NCI-H2227 (cell line): ENCODE results near the gene CTXN1.
"Not testable (repeated sequence)": the region's sequence is repeated elsewhere in the genome, so short reads cannot be mapped to it uniquely, and the experiment has no call there.

Experiments used
- DNase-seq: peaks from one replicate; lab custom pipeline; 2025; ENCODE audit not compliant: unreplicated experiment; lab: John Stamatoyannopoulos, UW

The CTXN1 gene

DNA sequence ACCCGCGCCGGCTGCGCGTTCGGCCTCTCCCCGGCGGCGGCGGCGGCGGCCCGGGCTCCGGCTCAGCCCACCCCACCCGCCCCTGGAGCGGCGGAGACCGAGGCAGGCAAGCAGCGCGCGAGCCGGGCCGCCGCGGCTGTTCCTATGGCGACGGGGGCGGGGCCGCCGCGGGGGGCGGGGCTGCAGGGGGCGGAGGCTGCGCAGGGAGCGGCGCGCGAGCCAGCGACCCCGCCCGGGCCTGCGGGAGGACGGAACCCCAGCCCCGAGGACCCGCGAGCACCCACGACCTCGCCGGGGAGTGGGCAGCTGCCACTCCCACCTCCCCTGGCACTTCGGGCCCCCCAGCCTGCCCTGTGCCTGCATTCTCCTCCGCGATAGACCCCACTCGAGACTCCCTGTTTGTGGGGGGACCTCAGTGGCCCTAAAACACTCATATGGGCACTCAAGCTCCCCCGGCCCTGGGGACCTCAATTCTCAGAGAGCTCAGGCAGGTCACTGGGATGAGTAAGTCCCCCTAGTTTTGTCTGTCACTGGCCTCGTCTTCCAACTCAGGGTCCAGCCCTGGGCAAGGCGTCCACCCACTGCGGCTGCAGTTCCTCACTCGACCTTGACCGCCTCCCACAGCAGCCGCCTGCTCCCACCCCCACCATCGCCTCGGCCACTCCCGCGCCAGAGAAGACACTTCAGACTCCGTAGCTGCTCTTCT is at the start of gene CTXN1:
Gene CTXN1 (minus strand): TSS at position 115 of the 706 bp plus-strand sequence. CDS start 597 bp downstream, outside the sequence.
- DNase-seq: peak; percentile 75

DNA sequence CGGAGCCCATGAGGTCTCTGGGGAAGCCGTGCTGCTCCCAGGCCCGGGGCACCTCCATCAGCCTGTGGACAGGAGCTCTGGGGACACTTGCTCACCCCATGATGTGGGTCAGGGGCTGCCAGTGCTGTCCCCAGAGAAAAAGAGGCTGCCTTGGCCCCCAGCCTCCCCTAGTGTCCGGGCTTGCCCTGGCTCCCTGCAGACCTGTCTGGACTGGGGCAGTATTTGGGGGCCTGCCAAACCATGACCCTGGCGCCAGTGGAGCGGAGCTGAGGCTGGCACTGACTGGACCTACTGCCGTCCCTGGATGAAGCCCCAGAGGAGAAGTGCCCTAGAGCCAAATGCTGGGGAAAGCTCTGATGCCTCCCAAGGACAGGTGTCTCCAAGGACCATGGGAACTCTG is 49.1 kb upstream of the CTXN1 start:
- no peak for DNase-seq

DNA sequence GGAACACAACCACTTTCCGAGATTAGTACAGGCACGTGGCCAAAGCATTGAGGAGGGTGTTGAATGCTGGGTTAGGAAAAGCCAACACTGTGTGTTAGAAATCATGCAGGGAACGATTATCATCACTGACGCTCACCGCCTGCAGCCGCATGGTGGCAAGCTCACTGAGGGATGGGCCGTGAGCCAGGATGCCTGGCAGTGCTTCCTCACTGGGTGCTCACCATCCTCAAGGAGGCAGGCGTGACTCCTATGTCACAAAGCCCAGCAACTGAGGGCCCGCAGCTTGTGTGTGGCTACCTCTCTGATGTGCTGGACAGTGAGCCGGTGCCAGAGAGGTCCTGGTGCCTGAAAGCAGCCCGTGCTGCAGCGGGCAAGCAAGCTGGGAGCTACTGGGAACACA is 47.9 kb upstream of the CTXN1 start:
- DNase-seq: no peak

DNA sequence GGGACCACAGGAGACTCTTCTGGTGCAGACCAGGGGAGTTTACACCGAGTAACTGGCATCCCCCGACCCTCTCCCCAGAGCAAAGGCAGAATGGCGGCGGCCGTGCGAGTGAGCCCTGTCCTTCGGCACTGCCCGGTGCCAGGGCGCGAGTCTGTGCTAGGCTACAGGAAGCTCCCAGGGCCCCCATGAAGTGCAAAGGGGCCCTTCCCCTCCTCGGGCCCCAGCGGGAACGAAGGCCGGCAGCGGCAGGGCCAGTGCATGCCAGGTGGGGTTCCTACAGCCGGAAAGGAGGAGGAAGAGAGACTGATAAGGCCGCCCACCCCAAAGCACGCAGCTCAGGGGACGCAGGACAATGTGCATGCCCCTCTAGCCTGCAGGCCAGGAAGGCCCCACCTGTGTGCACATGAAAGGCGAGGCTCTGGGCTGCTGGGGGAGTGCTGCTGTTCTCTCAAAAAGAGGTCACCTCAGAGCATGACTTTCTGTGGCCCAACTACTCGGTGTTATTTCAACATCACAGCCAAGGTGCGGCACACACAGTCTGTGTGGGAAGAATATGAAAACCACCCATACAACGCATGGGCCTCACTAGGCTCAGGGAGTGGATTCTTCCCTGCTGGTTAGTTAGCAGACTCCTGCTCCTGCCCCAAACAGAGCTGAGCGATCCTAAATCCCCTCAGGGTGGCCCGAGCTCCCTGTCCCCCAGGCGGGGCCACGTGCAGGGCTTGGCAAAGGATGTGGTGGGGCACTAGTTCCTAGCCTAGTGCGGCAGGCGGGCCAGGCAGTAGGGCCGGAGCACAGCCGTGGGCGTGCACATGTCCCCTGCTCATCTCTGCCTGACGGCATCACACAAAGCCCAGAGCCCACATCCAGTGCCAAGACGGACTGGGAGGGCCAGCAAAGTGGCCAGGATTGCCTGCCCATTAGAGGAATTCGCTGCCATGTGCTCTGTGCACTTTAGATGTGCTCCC is 45.9 kb upstream of the CTXN1 start:
- DNase-seq: no peak

DNA sequence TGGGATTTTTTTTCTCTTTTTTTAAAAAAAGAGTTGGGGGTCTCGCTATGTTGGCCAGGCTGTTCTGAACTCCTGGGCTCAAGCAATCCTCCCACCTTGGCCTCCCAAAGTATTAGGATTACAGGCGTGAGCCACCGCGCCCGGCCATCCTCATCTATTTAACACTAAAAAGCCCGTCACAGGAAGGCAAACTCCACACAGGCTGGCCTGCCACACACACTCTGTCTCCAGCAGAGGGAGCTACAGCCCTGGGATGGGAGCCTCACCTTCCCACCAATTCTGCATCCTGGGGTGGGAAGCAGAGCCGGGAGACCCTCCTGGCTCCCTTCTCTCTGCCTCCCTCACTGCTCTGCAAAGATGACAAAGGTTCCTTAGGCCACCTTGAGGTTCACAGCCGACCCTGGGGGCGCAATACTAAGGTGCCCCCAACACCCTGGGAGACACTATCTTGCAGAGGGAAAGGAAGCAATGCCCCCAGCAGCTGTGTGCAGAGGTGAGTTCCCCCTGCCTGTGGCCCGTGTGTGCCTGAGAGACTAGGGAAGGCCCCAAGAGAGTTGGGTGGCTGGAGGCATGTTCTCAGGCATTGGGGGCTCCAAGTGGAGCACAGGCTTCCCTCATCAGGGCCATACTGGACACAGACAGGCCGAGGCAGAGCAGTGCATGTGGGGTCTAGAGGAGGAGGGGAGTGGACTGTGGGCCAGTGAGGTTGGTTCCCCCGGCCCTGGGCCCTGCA is 44.9 kb upstream of the CTXN1 start:
- DNase-seq: peak; percentile 59

DNA sequence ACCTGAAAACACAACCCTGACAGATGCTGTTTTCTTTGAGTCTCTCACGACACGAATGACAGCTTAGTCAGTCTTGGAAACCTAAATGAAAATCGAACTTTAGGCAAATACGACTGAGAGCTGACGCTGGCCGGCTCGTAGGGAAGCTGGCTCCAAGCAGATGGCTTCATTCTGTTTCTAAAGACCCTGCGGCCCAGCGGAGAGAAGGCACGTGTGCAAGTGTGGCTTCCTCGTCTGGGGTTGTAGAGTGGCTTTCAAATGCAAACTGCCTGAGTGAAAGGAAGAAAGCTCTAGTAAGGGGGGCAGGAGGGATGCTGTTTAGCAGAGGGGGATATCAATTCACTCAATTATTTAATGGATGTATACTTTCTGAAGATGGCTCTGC is 43.6 kb upstream of the CTXN1 start:
- no peak for DNase-seq

DNA sequence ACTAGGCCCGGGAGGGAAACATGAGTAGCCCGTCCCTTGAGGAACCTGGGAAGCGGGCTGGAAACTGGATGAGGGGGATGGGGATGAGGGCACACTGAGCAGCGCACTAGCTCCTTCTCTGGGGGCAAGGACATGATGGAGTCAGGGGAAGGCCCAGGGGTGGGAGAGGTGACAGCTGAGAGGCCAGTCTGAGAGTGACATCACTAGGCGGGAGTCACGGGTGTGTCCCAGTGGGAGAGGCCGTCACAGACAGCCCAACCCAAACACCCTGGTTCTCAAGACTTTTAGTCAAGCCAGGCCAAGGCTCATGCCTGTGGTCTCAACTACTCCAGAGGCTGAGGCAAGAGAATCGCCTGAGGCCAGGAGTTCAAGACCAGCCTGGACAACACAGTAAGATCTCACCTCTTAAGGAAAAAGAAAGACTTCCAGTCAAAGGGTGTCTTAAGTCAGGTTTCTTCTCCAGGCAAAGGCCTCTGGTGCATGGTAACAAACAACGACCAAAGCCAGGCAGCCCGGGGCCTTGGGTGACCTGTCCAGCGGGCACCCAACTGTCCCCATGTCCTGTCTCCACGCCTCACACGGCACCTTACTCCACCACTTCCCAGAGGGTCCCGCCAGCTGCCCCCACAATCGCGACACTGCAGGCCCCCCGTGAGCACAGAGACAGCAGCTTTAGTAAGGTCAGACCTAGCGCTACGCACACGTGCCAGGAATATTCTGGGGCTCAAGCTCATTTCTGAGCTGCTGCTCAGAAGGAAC is 43.0 kb upstream of the CTXN1 start:
- DNase-seq: no peak

DNA sequence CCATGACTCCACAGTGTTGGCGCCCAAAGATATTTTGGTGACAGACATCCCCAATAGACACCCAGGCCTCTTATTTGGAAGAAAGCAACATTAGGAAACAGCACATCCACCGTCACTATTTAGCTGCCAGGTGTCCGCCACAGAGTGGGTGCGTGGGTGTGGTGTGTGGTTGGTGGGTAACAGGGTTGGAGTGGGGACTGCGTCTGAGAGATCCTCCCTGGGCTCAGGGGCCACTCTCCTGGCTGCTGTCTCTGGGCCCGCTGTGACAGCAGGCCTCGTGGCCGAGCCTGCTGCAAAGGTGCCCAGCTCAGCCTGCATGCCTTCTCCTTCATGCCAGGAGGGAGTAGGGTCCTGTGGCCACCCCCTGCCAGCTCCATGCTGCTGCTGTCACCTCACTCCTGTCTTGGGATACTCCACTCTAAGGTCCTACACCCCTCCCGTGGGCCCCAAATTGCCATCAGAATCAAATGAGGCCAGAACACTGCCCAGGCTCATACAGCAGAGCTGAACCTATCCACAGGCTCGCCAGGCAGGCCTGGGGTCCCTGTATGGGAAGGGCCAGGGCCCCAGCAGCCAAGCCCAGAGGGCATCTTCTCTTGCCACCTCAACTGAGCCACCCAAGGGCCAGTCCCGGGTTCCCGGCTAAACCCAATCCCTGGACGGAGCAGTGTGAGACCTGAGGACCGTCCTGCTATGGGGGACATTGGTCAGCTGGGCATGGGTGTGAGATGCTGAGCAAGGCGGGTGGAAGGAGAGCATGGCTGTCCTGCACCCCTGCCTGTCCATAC is 42.3 kb upstream of the CTXN1 start:
- no peak for DNase-seq

DNA sequence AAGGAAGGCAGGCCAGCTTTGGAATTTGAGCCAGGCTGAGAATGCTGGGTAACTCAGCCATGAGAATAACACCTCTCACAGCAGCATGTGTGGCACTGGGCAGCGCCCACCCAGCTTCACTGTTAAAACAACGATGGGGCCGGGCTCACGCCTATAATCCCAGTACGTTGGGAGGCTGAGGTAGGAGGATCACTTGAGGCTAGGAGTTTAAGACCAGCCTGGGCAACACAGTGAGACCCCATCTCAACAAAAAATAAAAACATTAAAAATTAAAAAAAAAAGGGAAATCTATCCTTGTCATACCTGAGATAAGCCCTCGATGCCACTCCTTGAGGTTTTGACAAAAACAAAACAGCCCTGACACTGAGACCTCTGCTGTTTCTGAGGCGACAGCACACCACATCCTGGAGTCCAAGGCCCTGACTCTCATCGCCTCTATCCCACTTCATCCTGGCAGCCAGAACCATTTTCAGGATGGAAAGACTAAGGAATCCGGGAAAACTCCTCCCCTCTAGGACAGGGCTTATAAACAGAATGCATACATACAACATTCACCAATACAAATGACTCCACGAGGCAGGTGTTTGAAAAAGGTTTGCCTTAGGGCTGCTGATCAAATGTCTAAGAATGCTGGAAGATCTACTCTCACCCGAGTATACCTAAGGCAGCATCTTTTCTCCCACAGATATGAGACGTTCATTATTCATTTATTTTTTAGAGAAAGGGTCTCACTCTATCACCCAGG is 40.2 kb upstream of the CTXN1 start:
- no peak for DNase-seq

DNA sequence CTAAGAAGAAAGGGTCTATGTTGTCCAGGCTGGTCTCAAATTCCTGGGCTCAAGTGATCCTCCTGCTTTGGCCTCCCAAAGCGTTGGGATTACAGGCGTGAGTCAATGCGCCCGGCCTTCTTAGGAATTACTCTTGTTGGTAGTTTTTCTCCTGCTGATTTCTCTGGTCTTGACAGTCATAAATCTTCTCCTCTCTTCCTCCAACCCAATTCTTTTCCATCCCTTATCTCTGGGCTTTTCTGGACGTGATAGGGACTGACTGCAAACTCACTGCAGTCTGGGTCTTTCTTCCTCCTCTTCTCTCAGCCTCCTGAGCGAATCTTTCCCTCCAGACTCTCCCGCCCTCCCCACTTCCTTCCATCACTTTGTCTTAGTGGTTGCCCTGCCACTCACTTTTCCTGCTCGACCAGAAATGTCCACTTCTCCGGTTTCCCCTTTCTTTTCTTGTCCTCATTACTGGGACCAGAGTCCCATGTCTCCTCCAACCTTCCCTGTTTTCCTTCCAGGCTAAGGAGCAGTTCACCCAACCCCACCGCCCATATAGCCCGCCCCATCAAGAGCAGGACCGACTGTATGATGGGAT is 39.4 kb upstream of the CTXN1 start:
- DNase-seq: no peak

DNA sequence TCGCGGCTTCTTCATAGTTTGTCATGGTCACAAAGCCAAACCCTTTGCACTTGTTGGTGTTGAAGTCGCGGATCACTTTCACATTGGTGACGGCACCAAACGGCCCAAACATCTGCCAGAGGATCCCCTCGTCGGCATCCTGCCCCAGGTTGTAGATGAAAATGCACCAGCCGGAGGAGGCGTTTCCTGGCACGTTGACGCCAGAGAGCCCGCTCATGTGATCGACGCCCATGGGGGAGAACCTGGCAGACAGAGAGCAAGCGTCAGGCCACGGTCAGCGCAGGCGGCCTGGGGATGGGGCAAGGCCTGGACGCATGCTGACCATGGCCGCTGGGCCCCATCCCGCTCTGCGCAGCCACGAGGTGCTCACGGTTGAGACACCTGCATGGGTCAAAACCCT is 37.6 kb upstream of the CTXN1 start:
- DNase-seq: no peak

DNA sequence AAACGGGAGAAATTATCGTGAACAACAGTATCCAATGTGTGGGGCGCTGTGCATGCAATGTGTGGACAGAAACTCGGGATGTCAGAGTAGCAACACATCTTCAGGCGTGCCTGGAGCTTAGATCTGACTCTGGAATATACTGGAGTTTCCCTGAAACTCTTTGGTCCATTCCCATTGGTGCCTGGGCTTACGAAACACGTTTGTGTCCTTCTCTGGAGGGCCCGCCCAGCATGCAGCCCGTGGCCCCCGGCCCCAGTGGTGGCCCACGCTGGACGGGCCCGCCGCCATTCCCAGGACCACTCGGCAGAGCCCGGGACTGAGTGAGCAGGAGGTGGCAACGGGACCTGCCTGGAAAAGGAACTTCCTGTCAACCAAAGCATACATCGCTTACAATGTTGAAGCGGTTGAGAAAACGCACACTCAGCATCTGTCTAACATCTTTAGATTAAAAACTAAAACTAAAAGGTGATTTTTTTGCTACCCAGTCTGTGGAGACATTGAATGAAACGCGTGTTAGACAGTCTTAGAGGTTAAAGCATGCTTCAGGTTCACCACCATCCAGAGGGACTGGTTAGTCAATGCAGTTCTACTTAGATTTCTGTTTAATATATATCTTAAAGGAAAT is 36.8 kb upstream of the CTXN1 start:
- DNase-seq: no peak

DNA sequence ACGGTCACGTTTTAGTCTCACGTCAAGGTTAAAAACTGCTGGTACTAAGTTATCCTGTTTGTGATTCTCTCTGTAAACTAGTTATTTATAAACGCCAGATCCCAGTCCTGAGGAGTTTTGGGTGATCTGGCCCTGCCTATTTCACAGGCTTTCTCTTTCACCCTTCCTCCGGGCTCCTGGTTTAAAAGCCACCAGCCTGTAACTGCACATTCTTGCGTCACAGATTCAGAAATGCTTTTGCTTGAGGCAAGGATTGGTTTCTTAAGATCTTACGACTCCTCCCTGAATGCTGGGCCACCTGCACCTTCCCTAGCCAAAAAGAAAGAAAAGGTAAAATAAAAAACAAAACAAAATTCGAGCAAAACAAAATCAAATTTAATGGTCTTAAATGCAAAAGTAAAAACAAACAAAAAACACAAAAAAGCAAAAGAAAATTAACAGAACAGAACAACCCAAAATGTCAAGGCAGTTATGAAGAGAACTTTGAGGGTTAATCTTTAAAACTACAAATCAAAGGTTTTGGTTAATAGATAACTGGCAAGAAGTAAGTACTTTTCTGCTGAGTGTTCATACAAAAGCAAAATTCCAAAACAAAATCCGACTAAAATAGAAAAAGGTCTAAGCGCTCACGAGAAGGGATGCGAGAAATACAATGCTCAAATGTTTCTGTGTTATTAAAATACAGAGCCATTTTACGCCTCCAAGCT is 36.1 kb upstream of the CTXN1 start:
- DNase-seq: no peak

DNA sequence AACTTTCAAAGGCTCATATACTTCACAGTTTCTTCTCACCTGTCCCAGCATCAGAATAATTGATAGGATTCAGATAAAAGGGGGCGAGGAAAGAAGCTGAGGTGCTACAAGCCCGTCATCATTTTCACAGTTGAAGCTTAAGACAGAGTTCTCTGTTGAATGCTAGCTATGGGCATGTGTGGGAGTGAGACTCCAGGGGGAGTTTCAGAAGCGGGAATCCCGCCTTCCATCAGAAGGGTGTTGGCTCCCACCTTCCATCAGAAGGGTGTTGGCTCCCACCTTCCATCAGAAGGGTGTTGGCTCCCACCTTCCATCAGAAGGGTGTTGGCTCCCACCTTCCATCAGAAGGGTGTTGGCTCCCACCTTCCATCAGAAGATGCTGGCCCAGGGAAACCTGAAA is 35.1 kb upstream of the CTXN1 start:
- not testable (repeated sequence) for DNase-seq

DNA sequence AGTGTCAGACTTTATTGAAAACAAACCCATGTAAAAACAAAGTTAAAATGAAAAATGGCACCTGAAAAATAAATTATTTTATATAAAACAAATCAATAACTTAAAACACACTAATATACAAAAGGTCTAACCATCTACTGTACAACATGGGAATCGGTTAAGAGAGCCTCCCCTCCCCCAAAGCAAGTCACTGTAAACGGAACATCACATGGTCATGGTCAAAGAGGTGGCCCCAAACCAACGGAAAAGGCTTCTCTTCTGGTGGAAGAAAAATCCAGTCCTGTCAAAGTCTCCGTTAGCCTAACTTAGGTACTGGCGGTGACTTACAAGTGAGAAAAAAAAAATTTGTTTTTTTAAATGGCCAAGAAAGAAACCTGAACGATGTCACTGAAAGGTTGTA is 33.3 kb upstream of the CTXN1 start:
- no peak for DNase-seq

DNA sequence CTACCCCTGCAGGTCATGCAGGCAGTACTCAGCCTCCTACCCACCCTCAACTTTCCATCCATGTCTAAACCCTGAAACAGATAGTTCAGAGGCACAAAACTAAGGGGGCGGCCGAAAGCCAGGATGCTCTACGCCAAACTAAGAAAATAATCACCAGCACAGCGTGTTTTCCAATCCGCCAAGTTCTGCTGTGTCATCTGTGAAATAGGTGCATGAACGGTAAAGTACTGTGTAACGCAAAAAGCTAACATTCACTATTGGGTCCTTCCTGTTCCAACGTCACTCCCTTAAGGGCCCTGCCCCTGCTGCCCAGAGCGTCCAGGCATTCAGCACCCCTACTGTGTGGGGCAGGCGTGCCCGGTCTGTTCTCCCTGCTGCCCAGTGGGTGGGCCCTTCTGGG is 29.8 kb upstream of the CTXN1 start:
- DNase-seq: no peak

DNA sequence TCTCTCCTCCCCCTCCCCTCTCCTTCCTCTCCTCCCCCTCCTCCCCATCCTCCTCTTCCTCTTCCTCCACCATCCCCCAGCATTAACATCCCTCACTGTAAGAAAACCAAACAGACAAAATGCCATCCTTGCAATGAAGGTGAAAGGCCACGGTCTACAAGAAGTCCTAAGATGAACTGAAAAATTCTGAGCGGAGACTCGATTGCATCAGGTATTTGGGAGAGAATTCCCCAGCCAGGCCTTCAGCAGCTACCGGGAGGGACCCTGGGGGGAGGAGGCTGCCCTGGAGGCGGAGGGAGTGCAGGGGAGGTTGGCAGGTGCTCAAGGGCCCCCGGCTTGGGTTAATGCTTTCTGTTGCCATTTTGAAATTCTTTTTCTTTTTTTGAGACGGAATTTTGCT is 27.6 kb upstream of the CTXN1 start:
- no peak for DNase-seq

DNA sequence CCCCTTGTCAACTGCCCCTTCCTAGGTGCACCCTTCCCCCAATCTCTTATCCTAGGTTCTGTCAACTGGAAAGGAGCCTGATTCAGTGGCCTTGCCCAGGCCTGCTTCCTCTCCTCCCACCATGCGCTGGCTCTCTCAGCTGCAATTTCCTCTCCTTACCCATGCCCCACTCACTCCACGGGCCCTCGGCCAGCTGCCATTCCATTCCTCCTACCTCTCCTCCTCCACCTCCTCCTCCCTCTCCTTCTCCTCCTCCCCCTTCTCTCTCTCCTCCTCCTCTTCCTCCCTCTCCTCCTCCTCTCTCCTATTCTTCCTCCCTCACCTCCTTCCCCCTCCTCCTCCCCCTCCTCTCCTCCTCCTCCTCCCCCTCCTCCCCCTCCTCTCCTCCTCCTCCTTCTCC is 27.1 kb upstream of the CTXN1 start:
- DNase-seq: no peak
